Kidney tubule cell (primary cell): ENCODE data around the gene TELO2.

Experiments
- DNase-seq: peaks from one replicate; pipeline ENCODE4 v3.0.0-alpha.2; 2018; ENCODE audit warnings: low spot score

Gene TELO2

DNA sequence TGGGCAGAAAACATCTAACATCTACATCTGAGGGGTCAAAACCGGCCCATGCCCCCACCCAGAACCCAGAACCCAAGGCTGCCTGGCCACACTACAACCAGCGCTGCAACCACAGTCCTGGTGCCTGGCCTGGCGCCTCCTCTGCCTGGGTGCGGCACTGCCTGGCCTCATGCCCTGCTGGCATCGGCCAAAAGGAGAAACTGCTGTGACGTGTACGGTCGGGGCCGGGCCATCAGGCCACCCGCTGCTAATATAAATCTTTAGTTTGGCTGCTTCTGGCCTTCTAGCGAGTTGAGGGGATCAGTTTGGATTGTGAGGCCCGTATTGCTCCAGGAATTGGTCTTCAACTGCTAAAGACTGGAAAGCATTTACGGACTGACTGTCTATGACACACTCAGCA lies 63.1 kb downstream of the TELO2 start:
- no peak for DNase-seq

DNA sequence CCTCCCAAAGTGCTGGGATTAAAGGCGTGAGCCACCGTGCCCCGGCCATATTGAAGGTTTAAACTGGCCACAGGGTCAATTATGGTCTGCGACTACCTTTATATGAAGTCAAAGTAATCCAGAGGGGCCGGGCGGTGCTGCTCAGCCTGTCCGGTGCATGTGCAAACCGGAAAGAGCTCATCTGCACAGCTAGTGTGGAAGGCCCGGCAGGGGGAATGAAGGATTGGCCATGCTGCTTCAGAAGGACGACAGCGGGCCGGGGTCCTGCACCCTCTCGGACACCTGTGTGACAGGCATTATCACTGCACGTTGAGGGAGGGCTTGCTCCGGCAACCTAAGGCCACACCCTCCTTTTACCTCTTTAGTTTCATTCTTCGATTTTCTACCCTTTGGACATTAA lies 63.9 kb downstream of the TELO2 start:
- no peak for DNase-seq

DNA sequence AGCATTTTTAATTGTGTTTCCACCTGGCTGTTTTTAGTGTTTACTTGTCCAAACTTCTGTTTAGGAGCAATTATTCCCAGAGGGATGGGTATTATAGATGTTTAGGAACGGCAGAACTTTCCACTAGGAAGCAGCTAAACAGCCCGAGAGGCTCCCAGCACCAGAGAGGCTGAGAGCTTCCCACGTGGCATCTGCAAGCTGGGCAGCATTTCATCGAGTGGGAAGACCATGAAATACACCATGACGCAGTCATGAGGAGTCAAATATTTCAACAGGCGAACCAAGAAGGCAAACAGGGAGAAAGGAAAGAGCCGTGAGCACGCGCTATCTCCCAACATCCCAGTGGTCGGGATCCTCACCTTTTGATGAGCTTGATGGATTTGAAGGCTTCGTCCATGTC lies 64.4 kb downstream of the TELO2 start:
- no peak for DNase-seq

DNA sequence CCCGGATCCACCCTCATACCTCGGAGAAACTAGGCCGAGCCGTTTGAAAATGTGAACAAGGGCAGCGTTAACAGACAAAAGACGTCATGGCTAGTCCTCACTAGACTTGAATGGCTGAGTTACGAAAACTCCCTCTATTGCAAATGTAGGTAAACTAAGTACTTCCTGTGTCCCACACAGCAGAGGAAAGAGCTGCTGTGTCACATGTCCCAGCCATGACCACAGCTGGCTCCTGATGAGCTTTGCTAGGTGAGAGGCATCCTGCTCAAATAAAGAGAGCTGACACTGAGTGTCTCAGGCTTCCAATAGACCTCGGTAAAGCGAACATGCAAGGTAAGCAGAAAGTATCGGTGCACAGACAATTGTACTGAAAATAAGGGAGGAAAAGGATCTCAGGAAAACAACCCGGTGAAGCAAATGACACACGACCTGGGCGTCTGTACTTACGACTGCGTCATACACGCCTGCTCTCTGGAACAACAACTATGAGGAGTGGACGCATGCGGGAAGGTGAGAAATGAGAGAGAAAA lies 66.4 kb downstream of the TELO2 start:
- no peak for DNase-seq
